Hepatocyte (in vitro differentiated cells): ENCODE measurements around the gene ANXA2. TPM values are rescaled to one million over a fixed set of nuclear protein-coding genes. Genes with fewer than 3 reads are reported as not detected.

Source experiments
- DNase-seq: peaks from one replicate; pipeline ENCODE4 v3.0.0-alpha.2; 2016; ENCODE audit warnings: low spot score
- H2AFZ ChIP-seq: fragments of 200-600 bp; sonication (generic); 2 replicates; pipeline ENCODE4 v1.6.0; 2016; ENCODE audit warnings: antibody characterized with exemption, mild to moderate bottlenecking
- H3K27ac ChIP-seq: fragments of 200-600 bp; sonication (generic); 2 replicates; pipeline ENCODE4 v1.5.1; 2016; ENCODE audit warnings: mild to moderate bottlenecking
- H3K27me3 ChIP-seq: fragments of 200-600 bp; sonication (generic); 2 replicates; pipeline ENCODE4 v1.6.1; 2016
- H3K36me3 ChIP-seq: fragments of 200-600 bp; sonication (generic); replicated peaks from 2 replicates; pipeline ENCODE4 v1.5.1; 2016; ENCODE audit warnings: low read depth; ENCODE audit not compliant: insufficient read depth
- H3K4me1 ChIP-seq: fragments of 200-600 bp; sonication (generic); 2 replicates; pipeline ENCODE4 v1.5.1; 2016; ENCODE audit warnings: mild to moderate bottlenecking, moderate library complexity; ENCODE audit not compliant: insufficient read depth
- H3K4me2 ChIP-seq: fragments of 200-600 bp; sonication (generic); 2 replicates; pipeline ENCODE4 v1.6.0; 2016
- H3K4me3 ChIP-seq: fragments of 200-600 bp; sonication (generic); 2 replicates; pipeline ENCODE4 v1.5.1; 2016; ENCODE audit warnings: mild to moderate bottlenecking
- H3K79me2 ChIP-seq: fragments of 200-600 bp; sonication (generic); 2 replicates; pipeline ENCODE4 v1.6.0; 2017; ENCODE audit warnings: mild to moderate bottlenecking
- H3K9me2 ChIP-seq: fragments of 200-600 bp; sonication (generic); replicated peaks from 2 replicates; pipeline ENCODE4 v1.6.0; 2017; ENCODE audit warnings: mild to moderate bottlenecking; ENCODE audit not compliant: insufficient read depth
- H3K9me3 ChIP-seq: fragments of 200-600 bp; sonication (generic); 2 replicates; pipeline ENCODE4 v1.5.1; 2016; ENCODE audit warnings: low read depth, mild to moderate bottlenecking
- H4K20me1 ChIP-seq: fragments of 200-600 bp; sonication (generic); 2 replicates; pipeline ENCODE4 v1.6.0; 2016; ENCODE audit warnings: mild to moderate bottlenecking; ENCODE audit not compliant: insufficient read depth, poor library complexity, severe bottlenecking
- CTCF ChIP-seq: fragments of 200-600 bp; sonication (generic); IDR thresholded peaks from 2 replicates; pipeline ENCODE4 v1.5.1; 2016; ENCODE audit warnings: antibody characterized with exemption, mild to moderate bottlenecking; ENCODE audit not compliant: poor library complexity
- EZH2 ChIP-seq: fragments of 200-600 bp; sonication (generic); IDR thresholded peaks from 2 replicates; pipeline ENCODE4 v1.6.1; 2016; ENCODE audit warnings: antibody characterized with exemption, mild to moderate bottlenecking, borderline replicate concordance
- EZH2phosphoT487 ChIP-seq: fragments of 200-600 bp; sonication (generic); IDR thresholded peaks from one replicate; pipeline ENCODE4 v1.6.1; 2018; ENCODE audit warnings: antibody characterized with exemption, mild to moderate bottlenecking, low read depth, moderate library complexity; ENCODE audit not compliant: unreplicated experiment, severe bottlenecking
- WGBS: methylation state at CpG from one replicate; pipeline ENCODE4 v1.1.6; 2016; ENCODE audit warnings: low lambda C conversion rate; ENCODE audit errors: missing lambda C conversion rate; 5-methylcytosine and 5-hydroxymethylcytosine counted together
- polyA plus RNA-seq: library from polyadenylated mRNA; unstranded; fragments of >200 nt; fragmentation: Nextera tagmentation; extraction: Ambion mirVana; gene quantifications from 2 replicates; pipeline ENCODE4 v1.2.1, GENCODE V29; 2016
- total RNA-seq: library from RNA; depleted of rRNA; stranded (reverse); fragments of >200 nt; gene quantifications from 2 replicates; pipeline ENCODE4 v1.2.3, GENCODE V29; 2014

ANXA2 gene
- total and polyA plus RNA-seq, 2 experiments from 2014 or later, result 1,220 to 1,699 TPM

- WGBS, result 81% methylated on average over 1 of the region's 1 CpG
- Histone ChIP-seq H3K9me3 (no peaks in the 10 kb centered on the region), H3K79me2 (peaks cover 98% of the 10 kb centered on the region), H3K4me3 (no peak overlapping the region), H3K4me2 (peak overlapping the region; percentile 4), H4K20me1 (peaks cover 65% of the 10 kb centered on the region), H3K27ac (peak overlapping the region; percentile 30), H3K4me1 (peaks cover 38% of the 10 kb centered on the region), H3K36me3 (no peaks in the 10 kb centered on the region), H3K9me2 (no peaks in the 10 kb centered on the region), H2AFZ (no peak overlapping the region), H3K27me3 (no peaks in the 10 kb centered on the region)
- DNase-seq, result no peak
- no peak for TF ChIP-seq CTCF
- no peak for TF ChIP-seq EZH2phosphoT487
- TF ChIP-seq EZH2, result no peak
Observed at GRCh38 chr15:60387321-60387720, 10.5 kb downstream of the ANXA2 start.

- peaks cover 98% of the 10 kb centered on the region for H3K79me2 ChIP-seq
- no peak for DNase-seq
- peaks cover 65% of the 10 kb centered on the region for H4K20me1 ChIP-seq
- 86% methylated on average over 4 of the region's 4 CpGs for WGBS
- no peak overlapping the region for H3K4me3 ChIP-seq
- H3K4me2 ChIP-seq, result peak overlapping the region; percentile 4
- peak overlapping the region; percentile 30 for H3K27ac ChIP-seq
- H2AFZ ChIP-seq, result no peak overlapping the region
- no peaks in the 10 kb centered on the region for H3K9me2 ChIP-seq
- H3K4me1 ChIP-seq, result peaks cover 34% of the 10 kb centered on the region
- TF ChIP-seq EZH2phosphoT487, result no peak
- no peaks in the 10 kb centered on the region for H3K27me3 ChIP-seq
- no peaks in the 10 kb centered on the region for H3K9me3 ChIP-seq
- no peaks in the 10 kb centered on the region for H3K36me3 ChIP-seq
Observed at GRCh38 chr15:60386615-60387014, 11.2 kb downstream of the ANXA2 start.

- 92% methylated on average over 7 of the region's 7 CpGs for WGBS
- DNase-seq, result no peak
- H3K4me2 ChIP-seq, result no peak overlapping the region
- no peak for TF ChIP-seq CTCF
- TF ChIP-seq EZH2, result no peak
- TF ChIP-seq EZH2phosphoT487, result no peak
- H3K4me3 ChIP-seq, result no peak overlapping the region
- no peaks in the 10 kb centered on the region for H3K9me3 ChIP-seq
- H2AFZ ChIP-seq, result no peak overlapping the region
- no peaks in the 10 kb centered on the region for H3K27me3 ChIP-seq
- H3K27ac ChIP-seq, result peak overlapping the region; percentile 30
- H3K4me1 ChIP-seq, result peaks cover 32% of the 10 kb centered on the region
- H4K20me1 ChIP-seq, result peaks cover 62% of the 10 kb centered on the region
- H3K36me3 ChIP-seq, result no peaks in the 10 kb centered on the region
- no peaks in the 10 kb centered on the region for H3K9me2 ChIP-seq
- peaks cover 99% of the 10 kb centered on the region for H3K79me2 ChIP-seq
Observed at GRCh38 chr15:60385620-60386552, 11.9 kb downstream of the ANXA2 start.

GRCh38 chr15:60384526-60385126, 13.2 kb downstream of the ANXA2 start:
- Histone ChIP-seq H2AFZ (no peak overlapping the region), H4K20me1 (peaks cover 50% of the 10 kb centered on the region), H3K27me3 (no peaks in the 10 kb centered on the region), H3K27ac (no peak overlapping the region), H3K4me1 (peaks cover 26% of the 10 kb centered on the region), H3K9me2 (no peaks in the 10 kb centered on the region), H3K4me2 (no peak overlapping the region), H3K36me3 (no peaks in the 10 kb centered on the region), H3K79me2 (peaks cover 88% of the 10 kb centered on the region), H3K9me3 (no peaks in the 10 kb centered on the region), H3K4me3 (no peak overlapping the region)
- no peak for TF ChIP-seq CTCF
- 94% methylated on average over 3 of the region's 3 CpGs for WGBS
- DNase-seq, result no peak
